Measurements from ENCODE around the gene DHX36.

DHX36 gene

GRCh38 chr3:154323891-154324738, at the start of gene DHX36 (continued):
- TF ChIP-seq ZEB2 (tag by site-specific recombination; IDR thresholded peaks at IDR 0.05): no peak
- TF ChIP-seq ZFP3 (tag by site-specific recombination; IDR thresholded peaks at IDR 0.05; ENCODE audit: low read depth): no peak
- no peak for TF ChIP-seq FEZF1 (tag by site-specific recombination; IDR thresholded peaks at IDR 0.05)
- peak; percentile 34; the same call in 1 of the 2 replicates for TF ChIP-seq ZIC2 (tag by site-specific recombination; IDR thresholded peaks at IDR 0.05)
- no peak for TF ChIP-seq KLF7 (tag by site-specific recombination; IDR thresholded peaks at IDR 0.05; ENCODE audit: borderline replicate concordance)
- TF ChIP-seq ZXDB (tag by site-specific recombination; IDR thresholded peaks at IDR 0.05): peak; percentile 85
- TF ChIP-seq ZNF514 (tag by site-specific recombination; IDR thresholded peaks at IDR 0.05): no peak
- TF ChIP-seq ZNF580 (tag by site-specific recombination; IDR thresholded peaks at IDR 0.05): no peak
- peak; percentile 56 for TF ChIP-seq SP3 (tag by site-specific recombination; IDR thresholded peaks at IDR 0.05)
- peak; percentile 72; the same call in 1 of the 2 replicates for TF ChIP-seq ZBTB8A (tag by site-specific recombination; IDR thresholded peaks at IDR 0.05)
- peak; percentile 87 for TF ChIP-seq ZBTB20 (tag by site-specific recombination; IDR thresholded peaks at IDR 0.05)
- TF ChIP-seq ZNF555 (tag by site-specific recombination; conservative IDR thresholded peaks at IDR 0.05): no peak
- TF ChIP-seq ELK4 (IDR thresholded peaks at IDR 0.05; ENCODE audit: borderline replicate concordance, low read depth, low read length): no peak; the same call in 1 of the 2 replicates
- TF ChIP-seq ZNF707 (tag by site-specific recombination; IDR thresholded peaks at IDR 0.05): no peak
- TF ChIP-seq ZNF335 (tag by site-specific recombination; conservative IDR thresholded peaks at IDR 0.05): peak; percentile 55
- peak; percentile 68 for TF ChIP-seq ZNF600 (tag by site-specific recombination; IDR thresholded peaks at IDR 0.05)
- TF ChIP-seq ZNF521 (tag by site-specific recombination; IDR thresholded peaks at IDR 0.05): no peak
- peak; percentile 88 for TF ChIP-seq ZNF518A (tag by site-specific recombination; conservative IDR thresholded peaks at IDR 0.05; ENCODE audit: low read depth)
- TF ChIP-seq EGR2 (tag by site-specific recombination; IDR thresholded peaks at IDR 0.05; ENCODE audit: low read depth): no peak
- peak; percentile 68; the same call in 1 of the 2 replicates for TF ChIP-seq YY1 (tag by site-specific recombination; IDR thresholded peaks at IDR 0.05)
- TF ChIP-seq SP7 (tag by site-specific recombination; IDR thresholded peaks at IDR 0.05): peak; percentile 41; the same call in 1 of the 2 replicates
- no peak for TF ChIP-seq PRDM4 (tag by site-specific recombination; IDR thresholded peaks at IDR 0.05)
- TF ChIP-seq OSR2 (tag by site-specific recombination; IDR thresholded peaks at IDR 0.05): peak; percentile 73
- no peak for TF ChIP-seq ZBTB6 (tag by site-specific recombination; IDR thresholded peaks at IDR 0.05)
- TF ChIP-seq ZNF544 (tag by site-specific recombination; IDR thresholded peaks at IDR 0.05): no peak
- TF ChIP-seq GLIS1 (tag by site-specific recombination; IDR thresholded peaks at IDR 0.05): peak; percentile 46; the same call in 1 of the 2 replicates
- TF ChIP-seq ZSCAN23 (tag by site-specific recombination; IDR thresholded peaks at IDR 0.05): no peak

Measured in HEK293 (cell line).